ENCODE results near the gene CPA2. TPM values are rescaled to one million over a fixed set of nuclear protein-coding genes. Genes with fewer than 3 reads are reported as not detected.
A peak's percentile ranks its signal among the peaks of the same experiment; 100 is the strongest.
"Not testable (repeated sequence)": the region's sequence is repeated elsewhere in the genome, so short reads cannot be mapped to it uniquely, and the experiment has no call there.

The CPA2 gene
- total RNA-seq, 1 donor from 2014 or later, result 1.2 TPM

DNA sequence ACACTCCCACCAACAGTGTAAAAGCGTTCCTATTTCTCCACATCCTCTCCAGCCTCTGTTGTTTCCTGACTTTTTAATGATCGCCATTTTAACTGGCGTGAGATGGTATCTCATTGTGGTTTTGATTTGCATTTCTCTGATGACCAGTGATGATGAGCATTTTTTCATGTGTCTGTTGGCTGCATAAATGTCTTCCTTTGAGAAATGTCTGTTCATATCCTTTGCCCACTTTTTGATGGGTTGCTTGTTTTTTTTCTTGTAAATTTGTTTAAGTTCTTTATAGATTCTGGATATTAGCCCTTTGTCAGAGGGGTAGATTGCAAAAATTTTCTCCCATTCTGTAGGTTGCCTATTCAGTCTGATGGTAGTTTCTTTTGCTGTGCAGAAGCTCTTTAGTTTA, 17.0 kb upstream of the CPA2 start:
- H3K9me3 Mint-ChIP-seq, result peaks cover 31% of the 10 kb centered on the region
- H3K27ac Mint-ChIP-seq (ENCODE audit: unreplicated experiment); H3K4me1 Mint-ChIP-seq: not testable (repeated sequence)

DNA sequence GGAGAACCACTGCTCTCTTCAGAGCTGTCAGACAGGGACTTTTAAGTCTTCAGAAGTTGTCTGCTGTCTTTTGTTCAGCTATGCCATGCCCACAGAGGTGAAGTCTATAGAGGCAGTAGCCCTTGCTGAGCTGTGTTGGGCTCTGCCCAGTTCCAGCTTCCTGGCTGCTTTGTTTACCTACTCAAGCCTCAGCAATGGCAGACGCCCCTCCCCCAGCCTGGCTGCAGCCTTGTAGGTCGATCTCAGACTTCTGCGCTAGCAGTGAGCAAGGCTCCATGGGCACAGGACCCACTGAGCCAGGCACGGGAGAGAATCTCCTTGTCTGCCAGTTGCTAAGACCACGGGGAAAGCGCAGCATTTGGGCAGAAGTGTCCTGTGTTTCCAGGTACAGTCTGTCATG, 12.1 kb upstream of the CPA2 start:
- H3K4me3 Mint-ChIP-seq, result no peak overlapping the region
- peaks cover 27% of the 10 kb centered on the region for H3K9me3 Mint-ChIP-seq
- H3K27ac Mint-ChIP-seq (ENCODE audit: unreplicated experiment), result no peak overlapping the region
- DNase-seq (ENCODE audit: low read depth, low spot score), result no peak
- TF ChIP-seq, protein P1, sequence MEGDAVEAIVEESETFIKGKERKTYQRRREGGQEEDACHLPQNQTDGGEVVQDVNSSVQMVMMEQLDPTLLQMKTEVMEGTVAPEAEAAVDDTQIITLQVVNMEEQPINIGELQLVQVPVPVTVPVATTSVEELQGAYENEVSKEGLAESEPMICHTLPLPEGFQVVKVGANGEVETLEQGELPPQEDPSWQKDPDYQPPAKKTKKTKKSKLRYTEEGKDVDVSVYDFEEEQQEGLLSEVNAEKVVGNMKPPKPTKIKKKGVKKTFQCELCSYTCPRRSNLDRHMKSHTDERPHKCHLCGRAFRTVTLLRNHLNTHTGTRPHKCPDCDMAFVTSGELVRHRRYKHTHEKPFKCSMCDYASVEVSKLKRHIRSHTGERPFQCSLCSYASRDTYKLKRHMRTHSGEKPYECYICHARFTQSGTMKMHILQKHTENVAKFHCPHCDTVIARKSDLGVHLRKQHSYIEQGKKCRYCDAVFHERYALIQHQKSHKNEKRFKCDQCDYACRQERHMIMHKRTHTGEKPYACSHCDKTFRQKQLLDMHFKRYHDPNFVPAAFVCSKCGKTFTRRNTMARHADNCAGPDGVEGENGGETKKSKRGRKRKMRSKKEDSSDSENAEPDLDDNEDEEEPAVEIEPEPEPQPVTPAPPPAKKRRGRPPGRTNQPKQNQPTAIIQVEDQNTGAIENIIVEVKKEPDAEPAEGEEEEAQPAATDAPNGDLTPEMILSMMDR (conservative IDR thresholded peaks at IDR 0.05), result no peak
- no peaks in the 10 kb centered on the region for H3K27me3 Mint-ChIP-seq (ENCODE audit: low read depth)
- H3K4me1 Mint-ChIP-seq, result peaks cover 10% of the 10 kb centered on the region
- peaks cover 38% of the 10 kb centered on the region for H3K36me3 Mint-ChIP-seq (ENCODE audit: low read depth)

More for the DNA sequence above, 17.0 kb upstream of the CPA2 start:
- not testable (repeated sequence) for H3K4me3 Mint-ChIP-seq; H3K27me3 Mint-ChIP-seq (ENCODE audit: low read depth); DNase-seq (ENCODE audit: low read depth, low spot score)
- peaks cover 33% of the 10 kb centered on the region for H3K36me3 Mint-ChIP-seq (ENCODE audit: low read depth)

DNA sequence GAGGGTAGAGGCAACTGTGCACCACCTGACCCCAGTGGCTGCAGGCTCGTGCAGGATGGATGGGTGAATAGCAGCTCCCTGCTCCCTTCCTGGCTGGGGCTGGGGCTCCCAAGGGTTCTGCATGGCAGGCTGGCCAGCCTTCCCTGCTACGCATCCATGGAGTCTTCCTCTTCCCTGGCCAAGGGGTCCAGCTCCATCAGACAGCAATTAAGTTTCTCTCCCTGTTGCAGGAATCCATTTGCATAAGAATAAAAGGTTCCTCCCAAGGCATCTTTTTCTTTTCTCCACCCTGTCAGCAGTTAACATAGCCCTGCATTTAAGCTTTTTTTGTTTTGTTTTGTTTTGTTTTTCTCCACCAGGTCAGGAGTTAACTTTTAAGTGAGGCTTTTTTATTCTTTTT, 10.0 kb upstream of the CPA2 start:
- no peak for DNase-seq (ENCODE audit: low read depth, low spot score)
- H3K27me3 Mint-ChIP-seq (ENCODE audit: low read depth), result no peaks in the 10 kb centered on the region
- peaks cover 29% of the 10 kb centered on the region for H3K36me3 Mint-ChIP-seq (ENCODE audit: low read depth)
- H3K27ac Mint-ChIP-seq (ENCODE audit: unreplicated experiment), result no peak overlapping the region
- H3K9me3 Mint-ChIP-seq, result peaks cover 19% of the 10 kb centered on the region
- TF ChIP-seq, protein P1 (conservative IDR thresholded peaks at IDR 0.05), result no peak
- H3K4me1 Mint-ChIP-seq, result peaks cover 16% of the 10 kb centered on the region
- H3K4me3 Mint-ChIP-seq, result no peak overlapping the region

DNA sequence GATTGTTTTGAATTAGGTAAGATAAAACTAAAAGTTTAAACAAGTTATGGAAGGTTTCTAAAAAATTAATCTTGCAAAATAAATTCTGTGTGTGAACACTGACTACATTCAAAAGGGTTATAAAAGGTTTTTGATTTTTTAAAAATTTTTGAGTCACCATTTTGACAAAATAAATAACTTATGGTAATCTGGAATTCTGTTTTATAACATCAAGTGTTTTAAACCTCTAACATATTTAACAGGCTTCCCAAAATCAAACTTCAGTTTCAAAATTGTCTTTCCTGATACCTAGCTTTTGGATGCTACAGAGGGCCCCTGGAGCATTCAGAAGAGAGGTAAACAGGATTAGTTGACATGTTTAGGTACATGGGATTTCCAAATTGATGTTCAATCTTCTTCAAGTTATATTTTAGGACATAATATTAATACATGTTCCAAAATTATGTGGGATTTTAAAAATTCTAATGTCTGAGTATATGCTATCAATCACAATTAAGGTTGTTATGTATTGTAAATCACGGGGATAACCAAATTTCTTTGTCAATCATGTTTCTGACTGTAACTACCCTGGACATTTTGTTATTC, 8.1 kb upstream of the CPA2 start:
- DNase-seq (ENCODE audit: low read depth, low spot score), result no peak
- Mint-ChIP-seq H3K27ac (ENCODE audit: unreplicated experiment) (no peak overlapping the region), H3K4me1 (peaks cover 33% of the 10 kb centered on the region), H3K36me3 (ENCODE audit: low read depth) (peaks cover 16% of the 10 kb centered on the region), H3K4me3 (no peak overlapping the region), H3K27me3 (ENCODE audit: low read depth) (no peaks in the 10 kb centered on the region), H3K9me3 (peaks cover 6% of the 10 kb centered on the region)
- TF ChIP-seq, protein P1 (conservative IDR thresholded peaks at IDR 0.05), result no peak

DNA sequence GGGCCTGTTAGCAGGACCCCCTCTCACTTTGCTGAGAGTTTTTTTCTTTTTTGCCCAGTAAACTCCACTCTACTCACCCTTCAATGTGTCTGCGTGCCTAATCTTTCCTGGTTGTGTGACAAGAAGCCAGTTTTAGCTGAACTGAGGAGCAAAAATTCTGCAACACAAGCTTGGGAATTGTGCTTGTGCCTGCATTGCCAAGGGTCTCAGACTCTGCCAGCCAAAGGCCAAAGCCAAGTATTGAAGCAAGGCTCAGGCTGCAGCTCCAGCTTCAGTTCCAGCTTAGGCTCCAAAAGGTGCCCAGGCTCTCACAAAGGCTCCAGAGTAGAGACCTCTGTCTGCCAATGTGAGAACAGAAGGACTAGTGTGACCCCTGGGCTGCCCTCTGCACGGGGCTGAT, 4.2 kb upstream of the CPA2 start:
- TF ChIP-seq, protein P1 (conservative IDR thresholded peaks at IDR 0.05), result no peak
- Mint-ChIP-seq H3K4me3 (no peak overlapping the region), H3K27ac (ENCODE audit: unreplicated experiment) (peak overlapping the region; percentile 31), H3K9me3 (peaks cover 4% of the 10 kb centered on the region), H3K27me3 (ENCODE audit: low read depth) (no peaks in the 10 kb centered on the region), H3K4me1 (peaks cover 38% of the 10 kb centered on the region), H3K36me3 (ENCODE audit: low read depth) (peaks cover 7% of the 10 kb centered on the region)
- no peak for DNase-seq (ENCODE audit: low read depth, low spot score)

DNA sequence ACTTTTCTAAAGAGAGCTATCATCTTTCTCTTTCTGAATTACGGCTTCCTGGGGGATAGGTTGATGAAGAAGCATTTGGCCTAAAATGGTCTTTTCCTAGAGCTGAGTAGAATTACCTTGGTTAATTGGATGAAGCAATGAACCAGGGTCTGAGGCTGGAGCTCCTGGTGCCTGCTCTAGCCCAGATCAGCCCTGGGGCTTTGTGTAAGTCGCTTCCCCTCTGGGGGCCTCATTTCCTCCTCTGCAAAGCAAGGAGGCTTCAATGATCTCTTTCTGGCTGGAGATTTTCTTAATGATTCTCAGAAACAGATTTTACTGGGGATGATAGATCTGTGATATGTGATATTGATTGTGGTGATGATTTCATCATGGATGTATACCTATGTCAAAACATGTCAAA, 3.5 kb upstream of the CPA2 start:
- peaks cover 4% of the 10 kb centered on the region for H3K9me3 Mint-ChIP-seq

More for the DNA sequence above, 3.5 kb upstream of the CPA2 start:
- DNase-seq (ENCODE audit: low read depth, low spot score), result no peak
- Mint-ChIP-seq H3K4me1 (peaks cover 38% of the 10 kb centered on the region), H3K27ac (ENCODE audit: unreplicated experiment) (peak overlapping the region; percentile 7), H3K36me3 (ENCODE audit: low read depth) (peaks cover 7% of the 10 kb centered on the region), H3K4me3 (no peak overlapping the region), H3K27me3 (ENCODE audit: low read depth) (no peaks in the 10 kb centered on the region)
- TF ChIP-seq, protein P1 (conservative IDR thresholded peaks at IDR 0.05), result no peak
